Activated T-cell treated with anti-CD3 and anti-CD28 coated beads, Interleukin-2, amount 50 U/mL, for 48 hours (primary cell): ENCODE results near the gene TRIM7.
"Not testable (repeated sequence)": the region's sequence is repeated elsewhere in the genome, so short reads cannot be mapped to it uniquely, and the experiment has no call there.

Experiments used
- DNase-seq, 2 experiments: peaks; one replicate each; pipeline ENCODE4 v3.0.0-alpha.2; 2020

Gene TRIM7

DNA sequence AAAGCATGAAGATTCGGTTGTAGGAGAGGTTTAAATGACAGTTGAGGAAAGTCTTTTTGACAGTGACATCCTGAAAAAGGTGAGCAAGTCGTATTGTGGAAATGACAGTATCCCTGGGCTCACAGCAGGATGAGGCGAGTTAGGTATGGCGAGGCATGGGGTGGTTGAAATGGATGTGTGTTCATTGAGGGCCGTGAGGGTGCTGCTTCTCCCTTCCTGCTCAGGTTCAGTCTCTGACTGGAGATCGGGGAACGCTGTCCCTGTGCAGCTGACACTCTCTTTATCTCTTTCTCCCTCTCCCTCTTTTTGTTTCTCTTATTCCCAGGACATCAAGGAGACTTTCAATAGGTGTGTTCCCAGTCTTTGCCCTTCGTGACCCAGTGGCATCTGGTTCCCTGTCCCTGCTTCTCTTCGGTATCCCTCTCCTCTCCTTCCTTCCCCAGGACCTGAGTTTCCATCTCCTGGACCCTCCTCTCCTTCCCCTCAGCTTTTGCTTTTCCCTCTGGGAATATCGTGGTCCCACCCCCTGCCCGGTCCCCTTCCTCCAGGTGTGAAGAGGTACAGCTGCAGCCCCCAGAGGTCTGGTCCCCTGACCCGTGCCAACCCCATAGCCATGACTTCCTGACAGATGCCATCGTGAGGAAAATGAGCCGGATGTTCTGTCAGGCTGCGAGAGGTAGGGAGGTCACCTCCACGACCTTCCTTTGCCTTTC is 28.2 kb upstream of the TRIM7 start:
- no peak for DNase-seq

DNA sequence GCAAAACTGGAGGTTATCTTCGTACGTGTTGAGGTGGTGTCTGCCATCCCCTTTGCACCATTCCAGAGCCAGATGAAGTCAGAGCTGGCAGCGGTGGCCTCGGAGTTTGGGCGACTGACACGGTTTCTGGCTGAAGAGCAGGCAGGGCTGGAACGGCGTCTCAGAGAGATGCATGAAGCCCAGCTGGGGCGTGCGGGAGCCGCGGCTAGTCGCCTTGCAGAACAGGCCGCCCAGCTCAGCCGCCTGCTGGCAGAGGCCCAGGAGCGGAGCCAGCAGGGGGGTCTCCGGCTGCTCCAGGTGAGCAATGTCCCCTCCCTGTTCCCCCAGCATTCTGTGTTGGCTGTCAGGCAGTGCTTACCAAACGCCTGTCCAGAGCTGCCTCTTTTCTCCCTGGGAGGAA is 27.6 kb upstream of the TRIM7 start:
- no peak for DNase-seq

DNA sequence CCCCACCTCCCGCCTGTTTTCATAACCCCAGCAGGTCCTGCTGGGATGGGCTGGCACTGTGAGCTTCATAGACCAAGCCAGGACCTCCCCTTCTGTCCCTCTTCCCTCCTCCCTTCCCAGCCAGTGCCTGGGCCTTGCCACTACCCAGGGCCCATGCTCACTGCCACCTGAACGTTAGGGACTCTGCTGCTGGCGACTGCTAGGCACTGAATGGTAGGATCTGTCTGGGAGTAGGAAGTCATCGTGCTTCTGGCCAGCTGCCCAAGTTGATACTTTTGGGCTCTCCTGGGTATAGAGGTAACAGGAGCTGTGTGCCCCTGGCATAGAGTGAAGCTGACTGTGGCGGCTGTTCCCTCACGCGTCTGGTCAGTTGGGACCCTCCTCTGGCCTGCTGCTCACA is 26.4 kb upstream of the TRIM7 start:
- DNase-seq, result no peak

DNA sequence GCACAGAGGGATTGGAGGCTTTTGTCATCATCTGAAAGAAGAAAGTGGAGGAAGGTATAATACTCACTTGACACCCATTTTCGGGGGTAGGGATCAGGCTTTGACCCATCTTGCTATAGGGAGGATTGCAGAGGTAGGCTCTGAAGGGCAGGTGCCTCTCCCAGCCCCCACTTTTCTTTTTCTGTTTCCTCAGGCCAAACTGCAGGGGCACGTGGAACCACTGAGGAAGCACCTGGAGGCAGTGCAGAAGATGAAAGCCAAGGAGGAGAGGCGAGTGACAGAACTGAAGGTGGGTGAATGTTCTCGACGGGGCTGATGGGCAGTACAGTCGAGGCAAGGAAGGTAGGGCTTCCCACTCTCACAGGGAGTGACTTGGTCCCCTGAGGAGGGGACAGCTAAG is 25.6 kb upstream of the TRIM7 start:
- DNase-seq, result no peak

DNA sequence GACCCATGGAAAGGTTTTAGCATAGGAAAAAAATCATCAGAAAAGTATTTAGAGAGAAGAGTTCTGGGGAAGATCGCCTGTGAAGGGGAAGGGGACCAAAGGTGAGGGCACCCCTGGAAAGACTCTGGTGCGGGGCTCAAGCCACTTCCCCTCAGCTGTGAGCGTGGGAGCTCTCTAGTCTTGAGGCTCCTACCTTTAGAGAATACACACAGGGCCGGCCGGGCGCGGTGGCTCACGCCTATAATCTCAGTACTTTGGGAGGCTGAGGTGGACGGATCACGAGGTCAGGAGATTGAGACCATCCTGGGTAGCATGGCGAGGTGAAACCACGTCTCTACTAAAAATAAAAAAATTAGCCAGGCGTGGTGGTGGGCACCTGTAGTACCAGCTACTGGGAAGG is 25.0 kb upstream of the TRIM7 start:
- DNase-seq, result no peak

DNA sequence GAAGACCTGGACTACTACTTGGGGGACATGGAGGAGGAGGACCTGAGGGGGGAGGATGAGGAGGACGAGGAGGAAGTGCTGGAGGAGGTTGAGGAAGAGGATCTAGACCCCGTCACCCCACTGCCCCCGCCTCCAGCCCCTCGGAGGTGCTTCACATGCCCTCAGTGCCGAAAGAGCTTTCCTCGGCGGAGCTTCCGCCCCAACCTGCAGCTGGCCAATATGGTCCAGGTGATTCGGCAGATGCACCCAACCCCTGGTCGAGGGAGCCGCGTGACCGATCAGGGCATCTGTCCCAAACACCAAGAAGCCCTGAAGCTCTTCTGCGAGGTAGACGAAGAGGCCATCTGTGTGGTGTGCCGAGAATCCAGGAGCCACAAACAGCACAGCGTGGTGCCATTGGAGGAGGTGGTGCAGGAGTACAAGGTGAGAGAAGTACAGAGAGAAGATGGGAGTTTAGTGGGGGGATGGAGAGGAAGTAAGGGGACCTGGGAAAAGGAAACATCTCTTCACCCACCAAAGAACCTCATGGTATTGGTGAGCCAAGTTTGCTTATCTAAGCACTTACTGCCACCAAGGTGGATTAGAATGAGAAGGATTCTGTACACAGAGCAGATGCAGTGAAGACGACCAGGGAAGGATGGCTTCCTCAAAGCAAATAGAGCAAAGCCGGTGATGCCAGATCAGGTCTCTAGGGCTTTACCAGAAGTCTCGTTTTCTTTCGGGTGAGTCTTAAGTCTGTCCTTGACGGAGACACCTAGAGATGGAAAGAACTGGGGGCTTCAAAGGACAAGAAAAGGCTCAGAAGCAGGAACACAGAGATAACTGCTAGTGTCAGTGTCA is 19.6 kb upstream of the TRIM7 start:
- no peak for DNase-seq

DNA sequence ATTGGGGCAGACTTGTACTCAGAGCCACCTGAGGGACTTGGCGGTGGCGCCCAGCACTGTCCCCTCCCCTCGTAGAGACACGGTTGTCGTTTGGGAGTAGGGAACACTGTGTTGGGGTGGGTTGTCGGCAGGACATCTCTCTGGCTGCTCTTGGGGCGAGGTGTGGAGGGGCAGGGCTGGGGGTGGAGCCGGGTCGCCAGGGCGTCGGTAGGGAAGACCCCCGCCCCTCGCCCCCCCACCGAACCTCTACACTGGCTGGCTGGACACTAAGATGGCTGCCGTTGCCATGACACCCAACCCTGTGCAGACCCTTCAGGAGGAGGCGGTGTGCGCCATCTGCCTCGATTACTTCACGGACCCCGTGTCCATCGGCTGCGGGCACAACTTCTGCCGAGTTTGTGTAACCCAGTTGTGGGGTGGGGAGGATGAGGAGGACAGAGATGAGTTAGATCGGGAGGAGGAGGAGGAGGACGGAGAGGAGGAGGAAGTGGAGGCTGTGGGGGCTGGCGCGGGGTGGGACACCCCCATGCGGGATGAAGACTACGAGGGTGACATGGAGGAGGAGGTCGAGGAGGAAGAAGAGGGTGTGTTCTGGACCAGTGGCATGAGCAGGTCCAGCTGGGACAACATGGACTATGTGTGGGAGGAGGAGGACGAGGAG is 18.9 kb upstream of the TRIM7 start:
- no peak for DNase-seq

DNA sequence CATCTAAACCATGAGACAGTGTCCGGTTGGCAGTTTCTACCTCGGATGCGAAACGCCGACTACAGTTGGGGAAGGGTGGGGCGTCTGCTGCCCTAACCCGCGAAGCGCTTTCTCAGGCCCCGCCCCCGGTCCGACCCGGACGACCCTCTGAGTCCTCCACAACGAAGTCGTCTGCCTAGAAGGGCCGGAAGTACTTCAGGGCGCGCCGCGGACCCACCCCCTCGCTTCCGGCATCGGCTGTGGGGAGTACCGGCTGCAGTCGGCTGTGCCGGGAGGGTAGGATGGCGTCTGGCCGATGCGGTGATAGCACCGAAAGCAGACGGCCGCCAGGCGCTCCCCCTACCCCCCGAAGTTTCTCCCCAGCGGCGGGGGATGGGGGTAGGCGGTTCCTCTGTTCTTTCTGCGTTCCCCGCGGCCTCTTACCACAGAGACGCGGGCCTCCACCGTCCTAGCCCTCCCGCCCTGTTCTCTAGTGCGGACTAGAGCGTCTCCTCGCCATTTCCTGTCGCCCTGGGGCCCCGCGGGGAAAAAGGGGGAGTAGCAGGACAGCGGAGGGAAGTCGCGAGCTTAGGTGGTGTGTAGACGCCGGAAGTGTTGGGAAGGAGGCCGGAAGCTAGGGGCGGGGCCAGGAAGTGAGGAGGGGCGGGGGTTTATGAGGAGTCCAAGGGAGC is 18.2 kb upstream of the TRIM7 start, which contains the start of gene TRIM41:
Gene TRIM41 (plus strand): TSS at position 224 of the 671 bp plus-strand sequence. CDS start 719 bp downstream, outside the sequence.
- peak; percentile 97 to 98 for DNase-seq

DNA sequence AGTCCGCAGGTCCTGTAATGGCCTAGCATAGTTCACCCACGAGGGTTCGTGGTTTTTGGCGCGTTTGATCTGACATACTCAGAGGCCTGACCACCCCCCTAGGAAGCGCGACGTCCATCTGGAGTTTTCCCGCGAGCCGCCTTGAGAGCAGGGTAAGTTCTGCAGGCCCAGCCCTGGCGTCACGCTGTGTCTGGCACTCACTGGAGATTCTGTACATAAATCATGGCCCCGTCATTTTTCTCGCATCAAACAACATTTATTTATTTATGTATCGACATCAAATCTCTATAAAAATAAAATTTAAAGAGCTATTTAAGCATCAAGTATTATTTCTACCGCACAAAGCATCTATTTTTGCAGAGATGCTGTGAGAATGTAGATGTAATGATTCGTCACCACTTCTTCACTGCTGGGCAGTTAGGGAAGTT is 17.6 kb upstream of the TRIM7 start:
- DNase-seq, result no peak

DNA sequence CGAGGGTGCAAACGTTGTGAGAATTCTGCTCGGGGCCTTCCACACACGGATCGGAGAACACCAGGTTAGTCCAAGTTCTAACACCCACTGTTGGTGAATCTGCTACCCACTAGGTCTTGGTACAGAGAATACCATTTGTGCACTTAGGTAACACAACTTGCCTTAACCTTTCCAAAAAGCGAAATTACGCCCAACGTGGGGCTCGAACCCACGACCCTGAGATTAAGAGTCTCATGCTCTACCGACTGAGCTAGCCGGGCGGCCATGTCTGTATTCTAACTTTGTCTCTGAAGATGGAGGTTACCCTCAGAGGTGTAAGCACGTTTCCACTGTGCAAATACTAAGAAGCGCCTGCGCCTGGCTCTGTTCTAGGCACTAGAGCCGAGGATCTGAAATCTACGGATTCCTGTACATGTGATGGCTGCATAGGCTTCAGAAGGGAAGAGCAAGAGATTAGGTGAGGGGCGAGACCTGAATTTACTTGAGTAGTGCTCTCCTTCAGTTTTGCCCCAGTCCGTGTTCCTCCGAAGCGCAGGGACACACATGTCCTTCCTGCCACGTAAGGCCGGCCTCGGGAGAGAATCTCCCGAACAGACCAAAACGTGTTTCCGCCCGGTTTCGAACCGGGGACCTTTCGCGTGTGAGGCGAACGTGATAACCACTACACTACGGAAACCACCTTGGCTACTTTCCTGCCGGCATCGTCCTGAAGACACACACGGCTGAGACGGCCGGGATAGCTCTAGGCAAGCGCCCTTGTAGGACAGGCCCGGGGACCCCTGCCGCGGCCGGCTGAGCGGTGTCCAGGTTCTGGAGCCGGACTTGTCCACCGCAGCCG is 17.0 kb upstream of the TRIM7 start:
- peak; percentile 99 to 100 for DNase-seq

DNA sequence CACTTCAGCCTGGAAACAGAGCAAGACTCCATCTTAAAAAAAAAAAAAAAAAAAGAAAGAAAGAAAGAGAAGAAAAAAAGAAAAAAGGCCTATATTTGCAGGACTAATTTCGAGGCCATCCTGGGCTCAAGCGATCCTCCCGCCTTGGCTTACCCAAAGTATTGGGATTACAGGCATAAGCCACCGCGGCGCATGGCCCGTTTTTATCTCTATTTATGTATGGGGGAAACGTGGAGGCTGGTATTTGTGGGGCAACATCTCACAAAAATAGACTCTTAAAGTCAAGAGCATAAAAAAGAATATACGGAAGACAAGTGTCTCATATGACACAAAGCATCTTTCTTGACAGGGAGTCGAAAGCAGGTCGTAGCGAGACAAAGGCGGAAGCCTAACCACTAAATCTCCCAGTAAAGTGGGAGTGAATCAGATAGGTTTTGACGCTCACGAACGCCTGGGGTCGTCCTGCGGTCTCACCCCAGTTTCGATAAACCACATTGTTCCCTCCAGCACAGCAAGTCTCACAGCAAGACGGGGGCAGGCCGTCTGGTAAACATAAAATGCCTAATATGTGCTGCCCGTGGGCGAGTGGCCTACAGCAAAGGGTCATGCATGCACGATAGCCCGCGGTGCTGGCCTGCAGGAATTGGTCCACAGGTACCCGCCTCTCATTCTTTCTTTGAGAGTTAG is 16.3 kb upstream of the TRIM7 start:
- peak in 1 of 2 experiments; percentile 79 for DNase-seq

DNA sequence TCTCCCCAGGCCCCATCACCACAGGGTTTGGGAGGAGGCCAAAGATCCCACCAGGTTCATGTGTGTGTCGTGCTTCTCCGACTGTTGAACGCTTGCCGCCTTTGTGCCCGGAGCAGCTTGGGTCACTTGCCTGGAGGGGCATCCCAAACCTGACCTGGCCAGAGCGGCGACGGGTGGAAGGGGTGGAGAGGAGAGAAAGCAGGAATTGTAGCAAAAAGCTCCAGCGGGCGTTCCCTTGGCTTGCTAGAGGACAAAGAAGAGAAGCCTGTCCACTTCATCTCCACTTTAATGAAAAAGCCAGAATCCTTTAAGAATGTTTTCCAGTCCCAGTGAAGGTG is 15.2 kb upstream of the TRIM7 start:
- DNase-seq, result no peak

DNA sequence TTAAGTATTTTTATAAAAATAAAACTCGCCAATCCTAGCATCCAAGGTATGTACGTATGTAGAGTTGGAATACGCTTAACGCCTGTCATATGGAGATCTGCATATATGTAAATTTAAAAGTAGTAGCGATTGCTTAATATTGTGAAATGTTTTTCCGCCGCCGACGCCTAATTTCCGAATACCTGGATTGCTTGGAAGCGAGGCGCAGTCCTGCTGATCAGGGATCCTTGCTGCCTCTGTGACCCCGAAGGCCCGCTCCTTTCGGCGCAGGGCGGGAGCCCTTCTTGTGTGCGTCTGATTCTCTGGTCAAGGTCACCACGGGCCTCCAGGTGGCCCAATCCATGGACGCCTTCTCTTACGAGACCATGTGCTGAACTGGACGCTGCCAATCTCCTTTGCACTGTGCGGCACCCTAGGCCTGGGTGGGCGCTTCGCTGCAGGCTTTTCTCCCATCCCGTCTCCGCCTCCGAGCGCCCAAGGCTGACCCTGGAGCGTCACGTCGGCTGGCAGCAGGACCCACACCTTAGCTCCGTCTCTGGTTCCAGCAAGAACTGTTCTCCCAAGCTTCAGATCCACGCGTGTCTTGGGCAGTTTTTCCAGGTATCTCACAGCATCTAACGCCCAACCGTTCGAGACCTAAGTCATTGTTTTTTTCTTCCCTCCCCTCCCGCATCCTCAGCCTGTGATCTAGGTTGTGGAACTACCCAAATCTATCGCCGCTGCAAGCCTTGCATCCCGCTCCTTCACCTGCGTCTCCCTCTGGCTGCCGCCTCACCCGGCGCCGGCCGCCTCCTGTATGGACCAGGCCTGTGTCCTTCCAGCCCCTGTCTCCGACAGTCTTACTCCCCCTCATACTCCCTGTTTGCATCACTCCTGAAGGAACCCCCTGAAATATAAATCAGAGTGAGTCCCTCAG is 14.5 kb upstream of the TRIM7 start:
- no peak for DNase-seq

DNA sequence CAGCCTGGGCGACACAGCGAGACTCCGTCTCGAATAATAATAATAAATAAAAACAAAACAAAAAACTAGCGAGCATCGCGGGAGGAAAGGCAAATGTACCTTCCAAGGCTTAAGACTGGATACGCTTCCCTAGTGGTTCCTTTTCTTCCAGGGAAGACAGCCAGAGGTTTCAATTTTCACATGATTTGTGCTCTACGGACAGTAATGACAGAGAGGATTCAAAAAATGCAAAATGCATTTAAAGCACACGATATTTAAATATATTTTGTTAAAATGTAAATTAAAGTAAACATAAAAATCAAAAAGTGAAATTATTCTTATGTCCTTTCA is 13.8 kb upstream of the TRIM7 start:
- DNase-seq, result no peak

DNA sequence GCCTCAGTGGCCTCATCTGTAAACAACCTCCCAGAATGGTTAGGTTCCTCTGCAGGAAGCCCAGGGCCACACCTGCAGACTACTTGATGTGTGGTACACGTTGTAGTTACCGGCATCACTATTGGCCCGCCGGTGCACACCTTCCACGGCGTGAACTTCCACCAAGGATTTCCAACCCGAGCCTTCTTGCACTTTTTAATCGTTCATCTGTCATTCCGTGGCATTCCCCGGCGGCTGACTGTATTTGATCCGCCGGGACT is 12.7 kb upstream of the TRIM7 start:
- DNase-seq, result peak; percentile 63 to 64

DNA sequence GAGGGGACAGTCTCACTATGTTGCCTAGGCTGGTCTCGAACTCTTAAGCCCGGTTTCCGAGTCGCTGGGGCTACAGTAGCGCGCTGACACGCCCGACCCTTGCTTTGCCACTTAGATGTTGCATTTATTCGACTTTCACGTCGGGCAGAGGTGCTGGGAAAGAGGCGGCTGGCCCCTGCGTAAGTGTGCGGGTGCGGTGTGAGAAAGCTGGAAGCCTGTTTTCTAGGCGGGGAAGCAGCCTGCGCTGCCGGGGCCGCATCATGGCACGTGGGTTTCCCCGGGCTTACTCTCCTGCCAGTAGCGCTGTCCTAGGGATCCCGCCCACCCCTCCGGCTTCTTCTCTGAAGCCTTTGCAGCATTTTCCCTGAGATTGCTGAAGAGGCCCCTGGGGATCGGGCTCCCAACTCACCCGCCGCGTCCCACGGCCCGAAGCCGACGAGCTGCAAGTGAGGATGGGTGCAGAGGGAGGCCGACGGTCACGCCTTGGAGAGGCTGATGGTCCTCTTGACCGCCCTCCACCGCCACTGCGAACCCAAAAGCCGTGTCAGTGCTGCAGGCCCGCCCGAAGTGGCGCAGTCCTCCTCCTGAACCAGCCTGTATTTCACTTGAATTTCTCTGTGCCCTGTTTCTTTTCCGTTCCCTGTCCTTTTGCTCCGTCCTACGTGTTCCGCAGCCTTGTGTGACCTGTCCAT is 12.3 kb upstream of the TRIM7 start:
- DNase-seq, result peak; percentile 79

DNA sequence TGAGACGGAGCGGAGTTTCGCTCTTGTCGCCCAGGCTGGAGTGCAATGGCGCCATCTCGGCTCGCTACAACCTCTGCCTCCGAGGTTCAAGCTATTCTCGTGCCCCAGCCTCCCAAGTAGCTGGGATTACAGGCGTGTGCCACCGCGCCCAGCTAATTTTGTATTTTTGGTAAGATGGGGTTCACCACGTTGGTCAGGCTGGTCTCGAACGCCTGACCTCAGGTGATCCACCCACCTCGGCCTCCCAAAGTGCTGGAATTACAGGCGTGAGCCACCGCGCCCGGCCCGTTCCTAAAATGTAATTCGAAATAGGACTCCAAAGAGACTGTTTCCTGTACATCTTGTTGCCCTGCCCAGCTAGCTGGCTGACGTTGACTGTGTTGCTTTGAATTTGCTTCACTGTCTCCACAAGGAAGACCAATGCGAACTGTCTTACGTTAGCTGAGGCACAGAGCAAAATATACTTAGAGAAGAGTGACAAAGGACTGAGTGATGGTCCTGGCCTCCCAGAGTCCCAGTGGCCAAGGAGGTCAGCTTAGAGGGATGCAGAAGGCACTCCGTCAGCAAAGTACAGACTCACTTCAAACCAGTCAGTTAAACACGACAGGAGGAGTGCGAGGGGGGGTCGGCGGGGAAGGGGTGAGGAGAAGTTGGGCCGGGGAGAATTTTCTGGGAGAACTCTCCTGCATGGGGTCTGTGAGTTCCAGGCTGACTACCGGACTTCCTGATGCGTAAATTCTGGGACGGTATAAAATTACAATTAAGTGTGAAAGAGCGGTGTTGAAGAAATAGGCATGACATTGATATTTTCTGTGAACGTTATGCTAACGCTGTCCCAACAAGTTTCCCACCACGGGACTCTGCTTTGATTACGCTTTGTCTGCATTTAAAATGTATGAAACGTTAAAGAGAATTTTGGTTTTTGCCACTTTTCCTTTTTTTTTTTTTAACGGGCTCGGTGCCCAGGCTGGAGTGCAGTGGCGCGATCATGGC is 11.3 kb upstream of the TRIM7 start:
- peak; percentile 69 to 70 for DNase-seq

DNA sequence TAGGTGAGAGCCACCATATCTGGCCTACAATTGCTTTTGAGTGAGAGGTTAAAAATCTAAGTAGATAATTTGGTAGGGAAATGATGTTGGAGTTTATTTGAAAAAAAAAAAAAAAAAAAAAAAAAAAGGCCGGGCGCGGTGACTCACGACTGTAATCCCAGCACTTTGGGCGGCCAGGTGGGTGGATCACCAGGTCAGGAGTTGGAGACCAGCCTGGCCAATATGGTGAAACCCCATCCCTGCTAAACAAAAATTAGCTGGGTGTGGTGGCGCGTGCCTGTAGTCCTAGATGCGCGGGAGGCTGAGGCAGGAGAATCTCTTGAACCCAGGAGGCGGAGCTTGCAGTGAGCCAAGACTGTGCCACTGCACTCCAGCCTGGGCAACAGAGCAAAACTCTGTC is 9.3 kb upstream of the TRIM7 start:
- DNase-seq, result not testable (repeated sequence)

DNA sequence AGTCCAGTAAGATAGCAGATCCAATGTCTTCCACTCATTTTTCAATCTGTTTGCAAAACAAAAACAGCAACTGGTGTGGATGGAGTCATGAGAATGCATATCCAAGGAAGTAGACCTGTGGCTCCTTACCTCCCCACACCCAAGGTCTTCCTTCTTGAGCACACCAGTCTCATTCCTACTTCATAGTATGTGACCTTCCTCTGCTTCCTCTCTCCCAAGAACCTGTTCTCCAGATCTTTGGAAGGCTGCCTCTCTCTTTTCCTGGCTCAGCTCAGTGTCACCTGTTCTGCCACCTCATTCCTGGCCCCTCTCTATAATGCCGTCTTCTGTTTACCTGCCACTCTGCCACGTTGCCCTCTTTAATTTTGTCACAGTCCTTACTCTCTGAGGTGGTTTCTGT is 7.9 kb upstream of the TRIM7 start:
- DNase-seq, result no peak
